ENCODE measurements around the gene CLASP1.
"Not testable (repeated sequence)": the region's sequence is repeated elsewhere in the genome, so short reads cannot be mapped to it uniquely, and the experiment has no call there.

The CLASP1 gene

DNA sequence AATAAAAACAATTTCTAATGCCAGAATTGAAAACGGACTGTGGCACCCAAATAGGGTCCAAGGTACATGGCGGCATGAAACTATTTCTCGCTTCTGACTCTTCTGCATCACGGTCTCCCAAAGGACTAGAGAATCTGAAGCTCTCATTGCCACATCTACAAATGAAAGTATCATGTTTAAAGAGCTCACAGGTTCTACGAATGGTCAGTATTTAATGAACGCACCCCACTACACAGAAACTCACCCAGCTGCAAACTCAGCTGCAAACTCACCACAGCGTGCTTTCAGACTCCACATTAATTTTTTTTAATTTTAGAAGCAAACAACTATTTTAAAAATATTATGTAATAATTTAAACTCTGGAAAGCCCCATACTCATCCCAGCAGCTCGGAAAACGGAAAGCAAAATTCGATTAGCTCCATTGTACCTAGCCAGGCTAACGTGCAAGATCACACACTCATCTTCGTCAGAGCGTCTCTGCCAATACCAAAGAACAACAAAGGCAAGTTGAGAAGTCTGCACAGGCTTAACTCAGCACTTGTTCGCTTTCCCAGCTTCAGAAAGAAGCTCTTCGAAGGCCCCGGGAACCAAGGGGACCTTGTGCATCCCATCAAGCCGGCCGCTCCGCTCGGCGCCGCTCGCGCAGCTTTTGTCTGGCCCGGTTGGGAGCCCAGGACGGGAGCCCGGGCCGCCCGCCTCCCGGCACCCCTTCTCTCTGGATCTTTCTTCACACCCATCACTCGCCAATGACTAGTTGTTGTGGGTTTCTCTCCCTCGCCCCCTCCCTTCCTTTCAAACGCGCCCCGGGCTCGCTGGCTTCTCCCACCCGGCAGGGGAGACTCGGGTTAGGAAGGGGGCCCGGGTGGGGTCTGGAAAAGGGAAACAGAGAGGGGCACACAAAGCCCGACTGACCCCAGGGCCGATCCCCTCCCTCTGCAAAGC, 785 bp downstream of the CLASP1 start:
- Mint-ChIP-seq H3K4me3 (peak overlapping the region; percentile 98), H3K36me3 (peaks cover 4% of the 10 kb centered on the region), H3K27ac (peak overlapping the region; percentile 98), H3K9me3 (no peaks in the 10 kb centered on the region), H3K27me3 (no peaks in the 10 kb centered on the region), H3K4me1 (peaks cover 28% of the 10 kb centered on the region)
- DNase-seq (ENCODE audit: low spot score in 2 of 2): peak; percentile 32 to 60
- ATAC-seq (ENCODE audit: low read depth): peak; percentile 23

DNA sequence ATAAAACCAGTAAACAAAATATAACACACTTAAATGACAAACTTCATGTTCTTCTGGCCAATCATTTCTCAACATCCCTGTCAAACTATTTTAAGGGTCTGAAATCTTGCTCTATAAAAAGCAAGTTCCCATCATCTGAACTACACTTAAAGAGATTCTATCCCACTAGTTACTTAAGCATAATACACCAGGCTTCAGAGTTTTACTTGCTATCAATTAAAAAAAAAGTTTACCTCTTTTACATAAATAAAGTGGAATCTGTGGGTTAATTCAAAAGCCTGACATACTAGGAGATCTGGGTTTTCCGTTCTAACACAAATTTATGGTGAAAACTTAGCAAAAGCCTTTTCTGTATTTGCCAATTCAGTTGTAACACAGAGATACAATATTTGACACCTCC, 1.9 kb downstream of the CLASP1 start:
- Mint-ChIP-seq H3K4me3 (no peak overlapping the region), H3K4me1 (peaks cover 22% of the 10 kb centered on the region), H3K9me3 (no peaks in the 10 kb centered on the region), H3K27me3 (no peaks in the 10 kb centered on the region), H3K27ac (no peak overlapping the region), H3K36me3 (peaks cover 4% of the 10 kb centered on the region)
- DNase-seq (ENCODE audit: low spot score in 2 of 2): no peak
- ATAC-seq (ENCODE audit: low read depth): no peak

DNA sequence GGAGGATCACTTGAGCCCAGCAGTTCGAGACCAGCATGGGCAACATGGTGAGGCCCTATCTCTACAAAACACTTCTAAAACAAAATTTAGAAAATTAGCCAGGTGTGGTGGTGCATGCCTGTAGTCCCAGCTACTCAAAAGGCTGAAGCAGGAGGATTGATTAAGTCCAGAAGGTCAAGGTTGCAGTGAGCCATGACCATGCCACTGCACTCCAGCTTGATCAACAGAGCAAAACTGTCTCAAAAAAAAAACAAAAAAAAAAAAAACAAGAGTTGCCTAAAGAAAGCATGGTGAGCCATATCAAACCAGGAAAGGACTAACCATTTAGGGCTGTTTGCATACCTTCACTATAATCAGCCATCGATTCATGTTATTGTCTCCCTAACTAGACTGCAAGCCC, 4.5 kb downstream of the CLASP1 start:
- Mint-ChIP-seq H3K27ac (peak overlapping the region; percentile 6), H3K27me3 (no peaks in the 10 kb centered on the region), H3K9me3 (no peaks in the 10 kb centered on the region), H3K36me3 (peaks cover 8% of the 10 kb centered on the region), H3K4me1 (peaks cover 16% of the 10 kb centered on the region), H3K4me3 (no peak overlapping the region)
- ATAC-seq (ENCODE audit: low read depth) (no peak), DNase-seq (ENCODE audit: low spot score in 2 of 2) (no peak)

DNA sequence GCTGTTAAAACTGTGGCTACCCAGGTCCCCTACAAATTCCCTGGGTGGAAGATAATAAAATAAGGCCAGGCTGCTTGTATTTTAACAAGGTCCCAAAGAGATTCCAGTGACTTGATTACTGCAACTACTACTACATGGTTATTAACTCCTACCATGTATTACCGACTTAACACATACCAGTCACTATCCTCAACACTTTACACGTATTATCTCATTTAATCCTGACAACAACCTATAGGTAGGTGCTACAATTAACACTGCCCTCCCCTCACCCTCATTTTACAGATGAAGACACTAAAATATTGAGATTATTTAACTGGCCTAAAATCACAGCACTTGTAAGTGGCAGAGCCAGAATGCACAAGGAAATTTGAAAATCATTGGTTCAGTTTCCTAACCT, 5.4 kb downstream of the CLASP1 start:
- Mint-ChIP-seq H3K27me3 (no peaks in the 10 kb centered on the region), H3K36me3 (peaks cover 10% of the 10 kb centered on the region), H3K4me3 (no peak overlapping the region), H3K4me1 (peaks cover 16% of the 10 kb centered on the region), H3K27ac (no peak overlapping the region), H3K9me3 (no peaks in the 10 kb centered on the region)
- ATAC-seq (ENCODE audit: low read depth): no peak
- DNase-seq (ENCODE audit: low spot score in 2 of 2): no peak

DNA sequence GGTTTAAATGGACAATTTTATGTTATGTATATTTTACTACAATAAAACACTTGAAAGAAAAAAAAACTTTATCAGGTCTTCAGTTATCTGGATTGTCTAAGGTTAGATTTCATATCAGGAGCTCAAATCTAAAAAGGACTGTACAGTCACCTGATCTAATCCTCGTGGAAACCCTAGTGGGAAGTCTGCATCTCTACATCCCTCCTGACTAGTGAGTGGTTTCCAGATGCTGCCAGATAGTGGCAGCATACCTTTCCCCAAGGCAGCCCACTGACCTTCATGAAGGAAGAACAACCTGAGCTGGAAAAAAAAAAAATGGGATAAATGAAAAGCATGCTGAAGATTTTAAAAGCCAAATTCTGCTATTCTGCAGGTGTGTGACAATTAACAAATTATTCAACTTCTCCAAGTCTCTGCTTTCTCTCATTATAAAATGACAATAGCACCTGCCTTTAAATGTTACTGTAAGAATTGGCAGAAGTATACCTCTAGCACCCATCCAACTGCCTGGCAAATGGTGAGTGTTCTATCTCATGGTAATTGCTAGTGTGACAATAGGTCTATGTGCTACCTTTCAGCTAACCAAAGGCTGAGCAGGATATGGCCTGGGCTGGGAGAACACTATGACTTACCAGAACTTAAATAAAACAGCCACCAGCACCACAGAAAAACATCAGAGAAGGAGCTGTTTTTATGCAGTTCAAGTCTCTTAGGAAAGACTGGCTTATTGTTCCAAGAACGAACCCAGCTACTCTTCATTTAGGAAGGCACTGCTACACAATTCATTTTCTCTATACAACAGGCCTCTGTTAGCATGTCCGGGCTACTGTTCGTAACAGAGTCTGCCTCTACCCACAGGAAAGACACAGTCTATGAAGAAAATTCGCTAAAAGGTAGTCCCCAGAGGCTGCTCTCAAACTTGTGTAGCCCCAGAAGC, 8.6 kb downstream of the CLASP1 start:
- H3K4me3 Mint-ChIP-seq: no peak overlapping the region
- ATAC-seq (ENCODE audit: low read depth) (no peak), DNase-seq (ENCODE audit: low spot score in 2 of 2) (no peak)
- H3K4me1 Mint-ChIP-seq: peaks cover 14% of the 10 kb centered on the region
- peaks cover 6% of the 10 kb centered on the region for H3K9me3 Mint-ChIP-seq
- H3K36me3 Mint-ChIP-seq: peaks cover 21% of the 10 kb centered on the region
- no peaks in the 10 kb centered on the region for H3K27me3 Mint-ChIP-seq
- peak overlapping the region; percentile 53 for H3K27ac Mint-ChIP-seq

DNA sequence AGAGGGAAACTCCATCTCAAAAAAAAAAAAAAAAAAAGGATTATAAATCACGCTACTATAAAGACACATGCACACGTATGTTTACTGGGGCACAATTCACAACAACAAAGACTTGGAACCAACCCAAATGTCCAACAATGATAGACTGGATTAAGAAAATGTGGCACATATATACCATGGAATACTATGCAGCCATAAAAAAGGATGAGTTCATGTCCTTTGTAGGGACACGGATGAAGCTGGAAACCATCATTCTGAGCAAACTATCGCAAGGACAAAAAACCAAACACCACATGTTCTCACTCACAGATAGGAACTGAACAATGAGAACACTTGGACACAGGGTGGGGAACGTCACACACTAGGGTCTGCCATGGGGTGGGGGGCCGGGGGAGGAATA, 9.4 kb downstream of the CLASP1 start:
- H3K9me3 Mint-ChIP-seq; DNase-seq (ENCODE audit: low spot score in 2 of 2); H3K4me3 Mint-ChIP-seq; H3K27me3 Mint-ChIP-seq; H3K27ac Mint-ChIP-seq; ATAC-seq (ENCODE audit: low read depth): not testable (repeated sequence)
- Mint-ChIP-seq H3K36me3 (peaks cover 20% of the 10 kb centered on the region), H3K4me1 (peaks cover 13% of the 10 kb centered on the region)

DNA sequence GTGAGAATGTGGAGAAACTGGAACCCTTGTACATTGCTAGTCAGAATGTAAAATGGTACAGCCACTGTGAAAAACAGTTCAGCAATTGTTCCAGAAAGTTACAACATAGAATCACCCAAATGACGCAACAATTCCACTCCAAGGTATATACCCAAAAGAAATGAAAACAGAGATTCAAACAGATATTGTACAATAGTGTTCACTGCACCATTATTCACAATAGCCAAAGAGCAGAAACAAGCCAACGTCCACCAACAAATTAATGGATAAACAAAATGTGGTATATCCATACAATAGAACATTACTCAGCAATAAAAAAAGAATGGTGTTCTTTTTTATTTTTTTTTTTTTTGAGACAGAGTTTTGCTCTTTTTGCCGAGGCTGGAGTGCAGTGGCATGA, 10.9 kb downstream of the CLASP1 start:
- no peaks in the 10 kb centered on the region for H3K27me3 Mint-ChIP-seq
- DNase-seq (ENCODE audit: low spot score in 2 of 2): no peak
- H3K4me1 Mint-ChIP-seq: peaks cover 20% of the 10 kb centered on the region
- peaks cover 26% of the 10 kb centered on the region for H3K36me3 Mint-ChIP-seq
- no peak overlapping the region for H3K27ac Mint-ChIP-seq
- H3K9me3 Mint-ChIP-seq: peaks cover 6% of the 10 kb centered on the region
- ATAC-seq (ENCODE audit: low read depth): no peak
- no peak overlapping the region for H3K4me3 Mint-ChIP-seq

DNA sequence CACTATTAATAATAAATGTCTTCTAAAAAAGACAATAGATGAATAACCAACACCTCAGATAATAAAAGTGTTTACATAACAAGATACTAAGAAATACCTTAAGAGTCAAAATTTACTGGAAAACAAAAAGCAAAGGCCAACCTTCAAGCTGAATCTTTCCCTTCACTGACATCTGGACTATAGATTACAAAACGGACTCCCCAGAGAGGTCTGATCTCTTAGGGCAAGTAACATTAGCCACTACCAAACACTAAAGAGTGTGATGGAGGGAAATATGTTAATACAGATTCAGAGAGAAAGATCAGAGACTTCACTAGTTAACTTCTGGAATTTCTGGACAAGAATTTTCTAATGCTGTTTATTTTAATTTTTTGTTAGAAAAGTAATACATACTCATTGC, 13.9 kb downstream of the CLASP1 start:
- H3K27ac Mint-ChIP-seq: no peak overlapping the region
- H3K27me3 Mint-ChIP-seq: no peaks in the 10 kb centered on the region
- no peak for DNase-seq (ENCODE audit: low spot score in 2 of 2)
- peaks cover 20% of the 10 kb centered on the region for H3K4me1 Mint-ChIP-seq
- H3K4me3 Mint-ChIP-seq: no peak overlapping the region
- H3K9me3 Mint-ChIP-seq: peaks cover 6% of the 10 kb centered on the region
- ATAC-seq (ENCODE audit: low read depth): no peak
- peaks cover 27% of the 10 kb centered on the region for H3K36me3 Mint-ChIP-seq

DNA sequence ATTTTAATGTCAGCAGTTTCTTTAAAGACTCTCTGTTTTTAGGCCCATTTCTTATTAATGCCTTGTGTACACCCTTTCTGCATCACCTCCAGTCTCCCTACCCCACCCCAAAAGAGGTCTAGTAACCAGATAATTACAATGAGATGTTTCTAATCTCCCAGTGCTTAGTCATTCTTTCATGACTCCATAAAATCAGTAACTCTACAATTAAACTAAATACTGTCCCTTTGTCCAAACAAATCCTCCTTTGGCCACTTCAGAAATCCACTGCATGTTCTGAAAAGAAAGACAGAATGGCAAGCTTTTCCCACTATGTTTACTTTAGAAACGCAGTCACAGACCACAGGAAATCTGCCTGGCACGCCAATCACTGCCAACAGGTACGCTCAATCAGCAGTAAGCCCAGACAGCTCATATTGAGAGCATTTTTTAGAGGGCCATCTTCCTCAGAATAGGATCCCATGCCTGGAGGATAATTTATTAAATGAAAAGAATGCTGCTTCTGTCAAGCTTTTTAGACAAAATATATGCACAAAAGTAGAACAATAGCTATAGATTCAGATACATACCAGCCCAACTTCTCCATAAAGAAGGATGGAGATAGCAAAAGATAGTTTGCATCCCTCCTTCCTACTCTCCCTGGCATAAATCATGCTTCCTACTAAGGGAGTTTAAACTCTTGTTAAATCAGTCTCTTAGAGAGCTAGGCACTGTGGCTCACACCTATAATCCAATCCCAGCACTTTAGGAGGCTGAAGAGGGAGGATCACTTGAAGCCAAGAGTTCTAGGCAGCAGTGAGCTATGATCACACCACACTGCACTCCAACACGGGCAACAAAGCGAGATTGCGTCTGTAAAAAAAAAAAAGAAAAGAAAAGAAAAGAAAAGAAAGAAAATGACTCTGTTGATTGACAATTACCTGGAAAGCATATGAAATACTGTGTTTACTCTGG, 14.6 kb downstream of the CLASP1 start:
- DNase-seq (ENCODE audit: low spot score in 2 of 2) (no peak), ATAC-seq (ENCODE audit: low read depth) (no peak)
- Mint-ChIP-seq H3K4me1 (peaks cover 20% of the 10 kb centered on the region), H3K27ac (peak overlapping the region; percentile 62), H3K27me3 (no peaks in the 10 kb centered on the region), H3K4me3 (no peak overlapping the region), H3K9me3 (peaks cover 6% of the 10 kb centered on the region), H3K36me3 (peaks cover 28% of the 10 kb centered on the region)

DNA sequence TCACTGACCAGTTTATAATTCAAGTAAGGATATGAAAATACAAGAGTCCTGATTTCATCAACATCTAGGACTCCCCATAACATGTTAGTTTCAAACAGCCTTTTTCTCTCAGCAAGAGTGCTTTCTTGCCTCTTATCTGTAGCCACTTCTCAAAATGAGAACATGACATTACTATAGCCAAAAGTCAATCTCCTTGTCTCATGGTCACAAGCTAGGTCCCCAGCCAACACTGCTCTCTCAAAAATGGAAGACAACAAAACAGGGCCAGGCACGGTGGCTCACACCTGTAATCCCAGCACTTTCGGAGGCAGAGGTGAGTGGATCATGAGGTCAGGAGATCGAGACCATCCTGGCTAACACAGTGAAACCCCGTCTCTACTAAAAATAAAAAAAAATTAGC, 15.8 kb downstream of the CLASP1 start:
- Mint-ChIP-seq H3K36me3 (peaks cover 25% of the 10 kb centered on the region), H3K4me3 (no peak overlapping the region), H3K9me3 (peaks cover 6% of the 10 kb centered on the region), H3K27ac (peak overlapping the region; percentile 13), H3K27me3 (no peaks in the 10 kb centered on the region), H3K4me1 (peaks cover 20% of the 10 kb centered on the region)
- ATAC-seq (ENCODE audit: low read depth): no peak
- DNase-seq (ENCODE audit: low spot score in 2 of 2): no peak

DNA sequence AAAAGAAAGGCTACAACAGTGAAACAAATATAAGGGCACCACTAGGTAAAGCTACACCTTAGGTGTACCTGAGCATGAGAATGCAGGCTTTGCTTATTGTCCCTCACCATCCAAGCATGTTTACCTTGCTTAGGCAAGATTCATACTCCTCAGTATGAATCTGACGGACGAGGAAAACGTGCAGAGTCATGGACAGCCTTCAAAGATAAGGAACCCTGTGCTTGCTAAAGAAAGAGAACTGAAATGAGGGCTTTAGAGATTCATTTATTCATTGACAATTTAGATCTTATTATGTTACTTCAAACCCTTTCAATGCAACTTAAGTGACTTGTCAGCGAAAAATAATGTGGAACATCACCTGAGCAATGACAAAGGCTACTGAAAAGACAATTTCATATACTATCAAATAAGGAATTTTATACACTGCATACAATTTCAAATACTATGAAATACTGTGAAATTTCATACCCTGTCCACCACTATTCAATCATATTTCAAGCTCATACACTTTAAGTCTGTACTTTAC, 21.7 kb downstream of the CLASP1 start:
- peaks cover 12% of the 10 kb centered on the region for H3K36me3 Mint-ChIP-seq
- H3K27me3 Mint-ChIP-seq: no peaks in the 10 kb centered on the region
- H3K27ac Mint-ChIP-seq: no peak overlapping the region
- ATAC-seq (ENCODE audit: low read depth): no peak
- no peaks in the 10 kb centered on the region for H3K9me3 Mint-ChIP-seq
- H3K4me3 Mint-ChIP-seq: no peak overlapping the region
- peaks cover 4% of the 10 kb centered on the region for H3K4me1 Mint-ChIP-seq
- no peak for DNase-seq (ENCODE audit: low spot score in 2 of 2)

DNA sequence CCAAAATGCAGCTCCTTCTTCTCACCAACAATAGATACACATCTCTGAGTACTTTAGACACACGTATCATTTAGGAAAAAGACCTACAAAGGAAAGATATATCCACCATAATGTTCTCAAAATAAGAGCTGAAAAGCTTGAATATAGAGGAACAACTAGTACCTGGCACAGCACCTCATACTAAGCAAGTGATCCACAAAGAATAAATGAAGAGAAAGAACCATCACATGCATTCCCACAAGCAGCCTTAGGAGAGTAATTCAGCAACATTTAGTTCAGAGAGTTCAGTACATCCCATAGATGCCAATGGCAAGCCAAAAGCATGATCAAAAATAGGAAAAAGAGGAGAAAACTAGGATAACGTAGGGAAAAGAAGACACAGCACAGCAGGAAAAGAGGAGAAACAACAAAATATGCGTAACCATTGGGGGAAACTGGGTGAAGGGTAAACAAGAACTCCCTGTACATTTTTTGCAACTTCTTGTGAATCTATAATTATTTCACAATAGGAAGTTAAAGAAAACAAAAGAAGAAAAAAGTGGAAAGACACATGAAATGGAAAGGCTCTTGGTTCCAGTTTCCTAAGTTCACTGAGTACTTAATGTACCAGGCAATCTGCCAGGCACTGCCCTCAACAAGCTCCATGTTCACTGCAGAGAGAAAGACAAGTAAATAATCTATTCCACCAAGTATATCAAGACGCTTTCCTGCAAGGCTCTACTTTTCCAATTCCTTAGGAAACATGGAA, 22.3 kb downstream of the CLASP1 start:
- Mint-ChIP-seq H3K36me3 (peaks cover 12% of the 10 kb centered on the region), H3K27me3 (no peaks in the 10 kb centered on the region), H3K4me1 (peaks cover 4% of the 10 kb centered on the region), H3K9me3 (no peaks in the 10 kb centered on the region), H3K4me3 (no peak overlapping the region), H3K27ac (no peak overlapping the region)
- no peak for DNase-seq (ENCODE audit: low spot score in 2 of 2)
- ATAC-seq (ENCODE audit: low read depth): no peak

DNA sequence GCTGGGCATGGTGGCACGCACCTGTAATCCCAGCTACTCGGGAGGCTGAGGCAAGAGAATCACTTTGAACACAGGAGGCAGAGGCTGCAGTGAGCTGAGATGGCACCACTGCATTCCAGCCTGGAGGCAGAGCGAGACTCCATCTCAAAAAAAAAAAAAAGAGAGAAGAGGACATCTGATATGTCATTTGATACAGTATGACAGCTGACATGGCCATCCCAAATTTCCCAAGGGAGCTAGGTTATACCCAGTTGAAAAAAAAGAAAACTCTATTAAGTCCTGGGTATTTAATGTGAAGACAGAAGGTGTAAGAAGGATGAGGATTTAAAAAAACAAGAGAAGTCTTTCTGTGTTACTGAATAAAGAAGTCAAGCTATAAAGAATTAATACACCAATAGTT, 23.3 kb downstream of the CLASP1 start:
- no peak overlapping the region for H3K4me3 Mint-ChIP-seq
- H3K27me3 Mint-ChIP-seq: no peaks in the 10 kb centered on the region
- H3K4me1 Mint-ChIP-seq: peaks cover 4% of the 10 kb centered on the region
- H3K27ac Mint-ChIP-seq: no peak overlapping the region
- H3K9me3 Mint-ChIP-seq: no peaks in the 10 kb centered on the region
- peaks cover 12% of the 10 kb centered on the region for H3K36me3 Mint-ChIP-seq
- DNase-seq (ENCODE audit: low spot score in 2 of 2): no peak
- no peak for ATAC-seq (ENCODE audit: low read depth)
